Uterus (tissue), 4 donors: ENCODE measurements around the gene EEFSEC. TPM values are rescaled to one million over a fixed set of nuclear protein-coding genes. Genes with fewer than 3 reads are reported as not detected.

Source experiments
- DNase-seq, 2 donors: peaks; one replicate each; pipeline ENCODE4 v3.0.0-alpha.2; 2019 to 2020
- H3K27ac ChIP-seq, 2 donors: fragments of 200-600 bp; sonication (generic); 1 replicate in 1 of 2; 2 replicates in 1 of 2; pipeline ENCODE4 v1.5.1; 2016 to 2018
- H3K27me3 ChIP-seq, 2 donors: fragments of 200-600 bp; sonication (generic); one replicate each; pipeline ENCODE4 v1.5.1; 2018 to 2019; ENCODE audit warnings: control low read depth in 1 of 2
- H3K36me3 ChIP-seq, 2 donors: fragments of 200-600 bp; sonication (generic); one replicate each; pipeline ENCODE4 v1.5.1; 2019; ENCODE audit warnings: control low read depth in 1 of 2
- H3K4me1 ChIP-seq, 2 donors: fragments of 200-600 bp; sonication (generic); one replicate each; pipeline ENCODE4 v1.5.1; 2018 to 2019; ENCODE audit warnings: control low read depth in 1 of 2
- H3K4me3 ChIP-seq, 2 donors: fragments of 200-600 bp; sonication (generic); 1 replicate in 1 of 2; 2 replicates in 1 of 2; pipeline ENCODE4 v1.5.1; 2018 to 2019; ENCODE audit warnings: mild to moderate bottlenecking in 1 of 2
- H3K9me3 ChIP-seq, 2 donors: fragments of 200-600 bp; sonication (generic); one replicate each; pipeline ENCODE4 v1.5.1; 2019; ENCODE audit warnings: control low read depth in 1 of 2
- CTCF ChIP-seq, 4 experiments: fragments of 200-600 bp in 2 of 4; fragments of 450-650 bp in 2 of 4; sonication (generic) in 2 of 4; IDR thresholded peaks; one replicate each; pipeline ENCODE4 v1.5.1; 2016 to 2019; ENCODE audit warnings: antibody characterized with exemption in 4 of 4, mild to moderate bottlenecking in 2 of 4, moderate library complexity in 1 of 4
- POLR2A ChIP-seq, 2 donors: fragments of 450-650 bp; IDR thresholded peaks; one replicate each; pipeline ENCODE4 v1.6.1; 2016; ENCODE audit warnings: antibody characterized with exemption in 2 of 2, mild to moderate bottlenecking in 1 of 2, moderate library complexity in 1 of 2
- intact Hi-C: fragments of 100-400 bp; cut with DNase I; formaldehyde crosslinking; loops from one replicate; pipeline ENCODE4 v1.15.1; 2023; ENCODE audit warnings: low total_unique reads
- total RNA-seq, 4 donors: library from RNA; depleted of rRNA in 3 of 4; stranded (reverse); fragments of >200 nt in 3 of 4; gene quantifications; one replicate each; pipeline versions ENCODE4 v1.1.0 to v1.2.4, GENCODE V29; 2014 to 2023
- donor health status: DM: yes; HTN: yes; CAD: no.

EEFSEC gene
- total RNA-seq, 4 donors from 2014 or later, result 2.9 to 20.0 (median 12.5) TPM

GRCh38 chr3:128319107-128319506 is 165.8 kb downstream of the EEFSEC start:
- intact Hi-C loops, result no loop called here
- Histone ChIP-seq H3K27ac (no peak overlapping the region), H3K4me3 (no peak overlapping the region), H3K36me3 (no peaks in the 10 kb centered on the region), H3K4me1 (peaks cover 0 to 4% of the 10 kb centered on the region in 2 donors), H3K9me3 (no peaks in the 10 kb centered on the region), H3K27me3 (no peaks in the 10 kb centered on the region)
- TF ChIP-seq CTCF (IDR thresholded peaks at IDR 0.05) (no peak), POLR2A (IDR thresholded peaks at IDR 0.05) (no peak)
- no peak for DNase-seq

- peak in 1 of 2 donors; percentile 6 for DNase-seq
- Histone ChIP-seq H3K27ac (no peak overlapping the region), H3K9me3 (no peaks in the 10 kb centered on the region), H3K36me3 (no peaks in the 10 kb centered on the region), H3K4me1 (peaks cover 0 to 4% of the 10 kb centered on the region in 2 donors), H3K27me3 (no peaks in the 10 kb centered on the region), H3K4me3 (no peak overlapping the region)
- no peak for TF ChIP-seq POLR2A (IDR thresholded peaks at IDR 0.05)
- TF ChIP-seq CTCF (IDR thresholded peaks at IDR 0.05), result no peak
- intact Hi-C loops, result no loop called here
These were observed 166.5 kb downstream of the EEFSEC start for GRCh38 chr3:128319741-128320141.

GRCh38 chr3:128320551-128321340 is 167.5 kb downstream of the EEFSEC start:
- Histone ChIP-seq H3K36me3 (no peaks in the 10 kb centered on the region), H3K4me3 (no peak overlapping the region), H3K27ac (no peak overlapping the region), H3K9me3 (no peaks in the 10 kb centered on the region), H3K4me1 (peaks cover 0 to 4% of the 10 kb centered on the region in 2 donors), H3K27me3 (no peaks in the 10 kb centered on the region)
- peak in 1 of 2 donors; percentile 11 for DNase-seq
- TF ChIP-seq POLR2A (IDR thresholded peaks at IDR 0.05), result no peak
- TF ChIP-seq CTCF (IDR thresholded peaks at IDR 0.05), result no peak
- intact Hi-C loops, result no loop called here

GRCh38 chr3:128321418-128321817 is 168.1 kb downstream of the EEFSEC start:
- intact Hi-C loops, result no loop called here
- no peaks in the 10 kb centered on the region for H3K27me3 ChIP-seq
- H3K9me3 ChIP-seq, result no peaks in the 10 kb centered on the region
- TF ChIP-seq CTCF (IDR thresholded peaks at IDR 0.05) (no peak), POLR2A (IDR thresholded peaks at IDR 0.05) (no peak)
- H3K4me1 ChIP-seq, result peaks cover 0 to 4% of the 10 kb centered on the region in 2 donors
- no peaks in the 10 kb centered on the region for H3K36me3 ChIP-seq
- DNase-seq, result no peak
- H3K27ac ChIP-seq, result no peak overlapping the region
- no peak overlapping the region for H3K4me3 ChIP-seq
